Measurements from ENCODE around the gene RELN. TPM values are rescaled to one million over a fixed set of nuclear protein-coding genes. Genes with fewer than 3 reads are reported as not detected.

Gene RELN
- total RNA-seq, 4 donors from 2014 or later: 1.0 to 3.5 (median 1.3) TPM

DNA sequence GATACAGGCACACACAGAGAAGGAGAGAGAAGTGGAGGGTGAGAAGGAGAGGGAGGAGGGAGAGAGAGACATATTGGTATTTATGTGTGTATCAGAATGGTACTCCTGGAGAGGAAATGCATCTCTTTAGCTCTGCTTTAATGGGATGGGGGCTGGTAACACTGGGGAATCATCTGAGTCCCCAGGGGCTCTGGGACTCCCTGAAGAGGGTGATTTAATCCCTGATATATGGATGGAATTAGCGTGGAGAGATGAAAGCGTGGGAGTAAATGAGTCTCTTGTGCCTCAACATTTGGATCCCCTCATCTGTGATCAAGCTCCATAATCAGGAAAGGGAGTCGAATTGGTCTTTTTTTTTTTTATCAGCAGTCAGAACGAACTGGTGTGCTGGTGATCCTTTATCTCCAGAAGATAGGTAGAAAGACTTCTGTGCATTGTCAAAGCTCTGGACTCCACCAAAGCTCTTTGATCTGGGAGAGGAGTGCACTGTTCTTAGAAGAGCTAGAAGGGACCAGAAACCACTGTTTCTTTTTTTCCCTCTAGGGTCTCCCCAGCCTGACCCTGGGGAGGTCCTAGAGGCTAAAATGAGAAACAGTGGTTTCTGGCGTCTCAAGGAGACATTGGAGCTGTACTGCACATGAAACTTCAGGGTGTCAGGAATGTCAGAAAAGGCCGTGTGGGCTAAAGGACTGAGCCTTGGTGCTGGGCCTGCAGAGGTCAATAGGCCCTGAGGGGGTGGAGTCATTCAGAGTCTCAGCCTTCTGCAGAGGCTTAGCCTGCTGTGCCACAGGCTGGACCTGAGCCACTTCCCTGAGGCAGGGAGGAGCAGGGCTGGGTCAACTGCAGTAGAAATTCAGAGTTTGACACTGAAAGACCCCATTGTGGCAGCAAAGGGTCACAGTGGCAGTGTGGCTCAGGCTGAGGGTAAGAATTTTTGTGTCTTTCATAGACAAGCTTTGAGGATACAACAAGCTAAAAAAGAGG is 309.0 kb downstream of the RELN start:
- no peak overlapping the region for H3K4me3 ChIP-seq (ENCODE audit: low read depth, poor library complexity, severe bottlenecking)
- WGBS, 2 donors: 52 to 54% methylated on average over 6 of the region's 6 CpGs
- no peak for DNase-seq (ENCODE audit: low spot score in 2 of 2)
- intact Hi-C loops (cut with DNase I; ENCODE audit: low total_unique reads): no loop called here
- TF ChIP-seq POLR2A (IDR thresholded peaks at IDR 0.05): no peak
- TF ChIP-seq, protein P1, sequence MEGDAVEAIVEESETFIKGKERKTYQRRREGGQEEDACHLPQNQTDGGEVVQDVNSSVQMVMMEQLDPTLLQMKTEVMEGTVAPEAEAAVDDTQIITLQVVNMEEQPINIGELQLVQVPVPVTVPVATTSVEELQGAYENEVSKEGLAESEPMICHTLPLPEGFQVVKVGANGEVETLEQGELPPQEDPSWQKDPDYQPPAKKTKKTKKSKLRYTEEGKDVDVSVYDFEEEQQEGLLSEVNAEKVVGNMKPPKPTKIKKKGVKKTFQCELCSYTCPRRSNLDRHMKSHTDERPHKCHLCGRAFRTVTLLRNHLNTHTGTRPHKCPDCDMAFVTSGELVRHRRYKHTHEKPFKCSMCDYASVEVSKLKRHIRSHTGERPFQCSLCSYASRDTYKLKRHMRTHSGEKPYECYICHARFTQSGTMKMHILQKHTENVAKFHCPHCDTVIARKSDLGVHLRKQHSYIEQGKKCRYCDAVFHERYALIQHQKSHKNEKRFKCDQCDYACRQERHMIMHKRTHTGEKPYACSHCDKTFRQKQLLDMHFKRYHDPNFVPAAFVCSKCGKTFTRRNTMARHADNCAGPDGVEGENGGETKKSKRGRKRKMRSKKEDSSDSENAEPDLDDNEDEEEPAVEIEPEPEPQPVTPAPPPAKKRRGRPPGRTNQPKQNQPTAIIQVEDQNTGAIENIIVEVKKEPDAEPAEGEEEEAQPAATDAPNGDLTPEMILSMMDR (IDR thresholded peaks at IDR 0.05): no peak

DNA sequence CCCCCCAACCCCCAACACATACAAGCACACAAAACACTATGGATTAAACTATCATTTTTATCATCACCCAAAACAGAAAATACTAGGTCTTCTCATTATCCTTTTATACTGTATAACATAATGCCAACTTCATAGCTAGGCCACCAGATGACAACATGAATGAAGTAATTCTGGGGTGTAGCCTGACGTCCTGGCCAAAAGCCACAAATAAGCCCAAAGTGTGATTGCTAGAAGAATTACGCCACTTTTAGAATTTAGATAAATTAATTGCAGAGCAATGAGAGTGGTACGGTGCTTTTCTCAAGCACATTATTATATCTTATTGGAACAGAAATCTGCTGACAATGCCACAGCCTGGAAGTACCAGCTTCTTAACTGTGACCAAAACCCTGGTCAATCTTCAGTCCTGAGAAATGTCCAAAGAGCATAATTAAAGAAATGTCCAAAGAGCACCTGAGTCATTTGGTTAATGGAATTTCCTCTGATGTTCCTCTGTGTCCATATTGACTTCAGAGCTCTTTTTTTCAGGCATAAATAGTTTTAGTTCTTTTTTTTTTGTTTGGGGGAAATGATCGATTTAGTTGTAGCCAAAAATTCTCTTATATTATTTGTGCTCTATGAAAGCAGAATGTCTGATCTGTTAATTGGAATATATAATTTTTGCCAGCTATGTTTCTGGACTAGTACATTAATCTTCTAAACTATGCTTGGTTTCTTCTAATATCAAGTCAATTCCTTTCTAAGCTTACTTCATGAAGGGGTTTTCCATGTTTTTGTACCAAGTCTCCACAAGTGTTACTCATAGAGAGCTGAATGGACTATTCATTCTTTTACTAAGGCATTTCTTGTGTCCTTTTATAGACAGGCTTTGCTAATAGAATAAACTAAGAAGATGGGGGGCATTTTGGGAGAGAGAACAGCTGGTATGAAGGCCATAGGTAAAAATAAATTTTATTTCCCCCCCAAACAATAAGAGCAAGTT is 310.0 kb downstream of the RELN start:
- H3K4me3 ChIP-seq (ENCODE audit: low read depth, poor library complexity, severe bottlenecking): no peak overlapping the region
- 71 to 72% methylated on average over 4 of the region's 4 CpGs for WGBS, 2 donors
- TF ChIP-seq, protein P1 (IDR thresholded peaks at IDR 0.05): no peak
- no peak for TF ChIP-seq POLR2A (IDR thresholded peaks at IDR 0.05)
- no peak for DNase-seq (ENCODE audit: low spot score in 2 of 2)
- intact Hi-C loops (cut with DNase I; ENCODE audit: low total_unique reads): no loop called here

DNA sequence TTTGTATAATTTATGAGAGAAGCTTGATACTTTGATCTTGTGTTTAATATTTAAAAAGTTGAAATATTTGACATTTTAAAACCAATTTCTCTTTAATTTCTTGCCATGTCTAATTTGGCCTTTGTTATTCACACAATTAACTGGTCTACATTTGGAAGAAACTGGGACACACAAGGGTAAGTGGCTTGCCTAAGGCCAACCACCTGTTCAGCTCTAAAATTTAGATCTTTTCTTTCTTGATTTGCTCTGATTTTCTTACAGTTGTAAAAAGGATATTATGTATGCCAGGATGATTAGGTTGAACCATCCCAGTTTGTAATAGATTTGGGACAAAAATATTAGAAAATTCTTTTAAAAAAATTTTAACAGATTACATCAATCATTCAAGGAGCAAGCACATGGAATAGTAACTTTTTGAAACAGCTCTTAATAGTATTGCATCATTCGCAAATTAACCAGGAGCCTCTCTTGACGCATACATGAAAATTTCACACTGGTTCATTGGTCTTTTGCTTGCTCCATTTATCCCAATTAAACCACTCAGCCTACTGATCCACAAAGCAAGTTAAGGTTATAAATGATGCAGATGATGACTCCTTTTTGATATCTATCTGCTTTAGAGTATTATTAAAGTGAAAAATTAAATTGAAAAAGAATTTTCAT is 321.0 kb downstream of the RELN start:
- 91% methylated on average over 2 of the region's 2 CpGs for WGBS, 2 donors
- no peak for DNase-seq (ENCODE audit: low spot score in 2 of 2)
- intact Hi-C loops (cut with DNase I; ENCODE audit: low total_unique reads): no loop called here
- no peak for TF ChIP-seq POLR2A (IDR thresholded peaks at IDR 0.05)
- TF ChIP-seq, protein P1 (IDR thresholded peaks at IDR 0.05): no peak
- no peak overlapping the region for H3K4me3 ChIP-seq (ENCODE audit: low read depth, poor library complexity, severe bottlenecking)

DNA sequence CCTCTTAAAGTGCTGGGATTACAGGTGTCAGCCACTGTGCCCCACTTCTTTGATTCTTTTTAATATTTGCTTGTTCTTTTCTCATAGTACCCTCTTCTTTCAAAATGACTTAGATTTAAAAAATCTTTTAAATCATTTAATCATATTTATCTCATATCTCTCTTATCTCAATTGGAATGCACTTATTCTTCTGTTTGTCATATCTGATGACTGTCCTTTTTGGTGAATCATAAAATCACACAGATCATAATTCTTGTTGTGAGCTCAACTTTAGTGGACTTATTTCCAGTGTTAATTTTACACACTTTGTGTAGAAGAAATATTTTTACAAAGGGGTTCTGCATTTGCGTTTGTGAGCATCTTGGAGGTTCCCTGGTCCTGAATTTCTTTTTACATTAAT is 323.1 kb downstream of the RELN start:
- no peak for TF ChIP-seq POLR2A (IDR thresholded peaks at IDR 0.05)
- TF ChIP-seq, protein P1 (IDR thresholded peaks at IDR 0.05): no peak
- DNase-seq (ENCODE audit: low spot score in 2 of 2): no peak
- intact Hi-C loops (cut with DNase I; ENCODE audit: low total_unique reads): no loop called here
- no peak overlapping the region for H3K4me3 ChIP-seq (ENCODE audit: low read depth, poor library complexity, severe bottlenecking)
- 89 to 97% methylated on average over 1 of the region's 1 CpG for WGBS, 2 donors

DNA sequence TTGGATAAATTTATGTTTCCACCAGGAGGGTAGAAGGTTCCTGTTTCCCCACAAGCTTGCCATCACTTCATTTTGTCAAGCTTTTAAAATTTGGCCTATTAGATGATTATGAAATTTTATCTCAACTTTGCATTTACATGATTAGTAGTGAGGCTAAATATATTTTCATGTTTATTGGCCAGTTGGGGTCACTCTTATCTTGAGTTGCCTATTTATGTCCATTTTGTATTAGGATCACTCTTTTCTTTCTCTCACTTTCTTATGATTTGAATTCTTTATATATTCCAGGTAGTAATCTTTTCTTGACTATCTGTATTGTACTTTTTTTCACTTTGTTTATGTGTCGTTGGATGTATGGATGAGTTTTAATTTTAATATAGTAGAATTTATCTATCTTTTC is 324.9 kb downstream of the RELN start:
- TF ChIP-seq, protein P1 (IDR thresholded peaks at IDR 0.05): no peak
- TF ChIP-seq POLR2A (IDR thresholded peaks at IDR 0.05): no peak
- no peak for DNase-seq (ENCODE audit: low spot score in 2 of 2)
- no peak overlapping the region for H3K4me3 ChIP-seq (ENCODE audit: low read depth, poor library complexity, severe bottlenecking)
- 82 to 96% methylated on average over 1 of the region's 1 CpG for WGBS, 2 donors
- intact Hi-C loops (cut with DNase I; ENCODE audit: low total_unique reads): no loop called here

Data from lower leg skin (tissue), 4 donors.